Measurements from ENCODE around the gene CAMK2G. TPM values are rescaled to one million over a fixed set of nuclear protein-coding genes. Genes with fewer than 3 reads are reported as not detected.

CAMK2G gene
- total and polyA plus RNA-seq, 2 experiments from 2014 or later, result 30.6 to 34.1 TPM

GRCh38 chr10:73796766-73797165 lies 77.6 kb downstream of the CAMK2G start:
- Mint-ChIP-seq H3K4me3 (no peak overlapping the region), H3K9me3 (no peaks in the 10 kb centered on the region), H3K27ac (no peak overlapping the region), H3K27me3 (ENCODE audit: insufficient read depth, low read depth, poor library complexity) (peaks cover 8% of the 10 kb centered on the region), H3K4me1 (no peaks in the 10 kb centered on the region; the same call in 2 of the 3 replicates), H3K36me3 (ENCODE audit: low read depth) (peaks cover 37% of the 10 kb centered on the region)
- no peak overlapping the region for H3K27ac ChIP-seq (ENCODE audit: low read depth)
- DNase-seq (ENCODE audit: low spot score) (no peak), ATAC-seq (no peak)
- no peak for TF ChIP-seq STAT1 (IDR thresholded peaks at IDR 0.05; ENCODE audit: unreplicated experiment)
- TF ChIP-seq ETS1 (IDR thresholded peaks at IDR 0.05), result no peak
- no peak for TF ChIP-seq NANOG (IDR thresholded peaks at IDR 0.05; ENCODE audit: borderline replicate concordance)
- TF ChIP-seq EZH2 (IDR thresholded peaks at IDR 0.05; ENCODE audit: low read depth, unreplicated experiment), result no peak
- TF ChIP-seq POLR2AphosphoS5 (IDR thresholded peaks at IDR 0.05; ENCODE audit: low read depth), result no peak
- no peak for TF ChIP-seq CREB1 (CRISPR knock-in tag; IDR thresholded peaks at IDR 0.05; ENCODE audit: low read depth)
- TF ChIP-seq, protein P1, sequence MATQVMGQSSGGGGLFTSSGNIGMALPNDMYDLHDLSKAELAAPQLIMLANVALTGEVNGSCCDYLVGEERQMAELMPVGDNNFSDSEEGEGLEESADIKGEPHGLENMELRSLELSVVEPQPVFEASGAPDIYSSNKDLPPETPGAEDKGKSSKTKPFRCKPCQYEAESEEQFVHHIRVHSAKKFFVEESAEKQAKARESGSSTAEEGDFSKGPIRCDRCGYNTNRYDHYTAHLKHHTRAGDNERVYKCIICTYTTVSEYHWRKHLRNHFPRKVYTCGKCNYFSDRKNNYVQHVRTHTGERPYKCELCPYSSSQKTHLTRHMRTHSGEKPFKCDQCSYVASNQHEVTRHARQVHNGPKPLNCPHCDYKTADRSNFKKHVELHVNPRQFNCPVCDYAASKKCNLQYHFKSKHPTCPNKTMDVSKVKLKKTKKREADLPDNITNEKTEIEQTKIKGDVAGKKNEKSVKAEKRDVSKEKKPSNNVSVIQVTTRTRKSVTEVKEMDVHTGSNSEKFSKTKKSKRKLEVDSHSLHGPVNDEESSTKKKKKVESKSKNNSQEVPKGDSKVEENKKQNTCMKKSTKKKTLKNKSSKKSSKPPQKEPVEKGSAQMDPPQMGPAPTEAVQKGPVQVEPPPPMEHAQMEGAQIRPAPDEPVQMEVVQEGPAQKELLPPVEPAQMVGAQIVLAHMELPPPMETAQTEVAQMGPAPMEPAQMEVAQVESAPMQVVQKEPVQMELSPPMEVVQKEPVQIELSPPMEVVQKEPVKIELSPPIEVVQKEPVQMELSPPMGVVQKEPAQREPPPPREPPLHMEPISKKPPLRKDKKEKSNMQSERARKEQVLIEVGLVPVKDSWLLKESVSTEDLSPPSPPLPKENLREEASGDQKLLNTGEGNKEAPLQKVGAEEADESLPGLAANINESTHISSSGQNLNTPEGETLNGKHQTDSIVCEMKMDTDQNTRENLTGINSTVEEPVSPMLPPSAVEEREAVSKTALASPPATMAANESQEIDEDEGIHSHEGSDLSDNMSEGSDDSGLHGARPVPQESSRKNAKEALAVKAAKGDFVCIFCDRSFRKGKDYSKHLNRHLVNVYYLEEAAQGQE (IDR thresholded peaks at IDR 0.05; ENCODE audit: unreplicated experiment), result no peak
- TF ChIP-seq ZNF331 (CRISPR knock-in tag; IDR thresholded peaks at IDR 0.05; ENCODE audit: low read depth), result no peak
- TF ChIP-seq, protein P2, sequence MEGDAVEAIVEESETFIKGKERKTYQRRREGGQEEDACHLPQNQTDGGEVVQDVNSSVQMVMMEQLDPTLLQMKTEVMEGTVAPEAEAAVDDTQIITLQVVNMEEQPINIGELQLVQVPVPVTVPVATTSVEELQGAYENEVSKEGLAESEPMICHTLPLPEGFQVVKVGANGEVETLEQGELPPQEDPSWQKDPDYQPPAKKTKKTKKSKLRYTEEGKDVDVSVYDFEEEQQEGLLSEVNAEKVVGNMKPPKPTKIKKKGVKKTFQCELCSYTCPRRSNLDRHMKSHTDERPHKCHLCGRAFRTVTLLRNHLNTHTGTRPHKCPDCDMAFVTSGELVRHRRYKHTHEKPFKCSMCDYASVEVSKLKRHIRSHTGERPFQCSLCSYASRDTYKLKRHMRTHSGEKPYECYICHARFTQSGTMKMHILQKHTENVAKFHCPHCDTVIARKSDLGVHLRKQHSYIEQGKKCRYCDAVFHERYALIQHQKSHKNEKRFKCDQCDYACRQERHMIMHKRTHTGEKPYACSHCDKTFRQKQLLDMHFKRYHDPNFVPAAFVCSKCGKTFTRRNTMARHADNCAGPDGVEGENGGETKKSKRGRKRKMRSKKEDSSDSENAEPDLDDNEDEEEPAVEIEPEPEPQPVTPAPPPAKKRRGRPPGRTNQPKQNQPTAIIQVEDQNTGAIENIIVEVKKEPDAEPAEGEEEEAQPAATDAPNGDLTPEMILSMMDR (conservative IDR thresholded peaks at IDR 0.05; ENCODE audit: low read depth in 2 of 2), result no peak
- TF ChIP-seq ZNF114 (CRISPR knock-in tag; IDR thresholded peaks at IDR 0.05), result no peak
- no peak for TF ChIP-seq ZNF462 (CRISPR knock-in tag; IDR thresholded peaks at IDR 0.05)
- TF ChIP-seq JUNB (IDR thresholded peaks at IDR 0.05; ENCODE audit: unreplicated experiment), result no peak
- no peak for TF ChIP-seq EZH2phosphoT487 (IDR thresholded peaks at IDR 0.05; ENCODE audit: unreplicated experiment)
- no peaks in the 10 kb centered on the region for H3K9me2 ChIP-seq (ENCODE audit: insufficient read depth)
- no peaks in the 10 kb centered on the region for H3K4me1 ChIP-seq (ENCODE audit: insufficient read depth)
- H3K4me2 ChIP-seq, result no peak overlapping the region
- H2AFZ ChIP-seq, result no peak overlapping the region
- H3F3A ChIP-seq (replicated peaks; ENCODE audit: low read depth), result no peaks in the 10 kb centered on the region
- H4K20me1 ChIP-seq (replicated peaks; ENCODE audit: insufficient read depth), result no peaks in the 10 kb centered on the region; the same call in 1 of the 2 replicates
- no peaks in the 10 kb centered on the region for H3K27me3 ChIP-seq (ENCODE audit: insufficient read depth)
- no peaks in the 10 kb centered on the region for H3K79me2 ChIP-seq (replicated peaks; ENCODE audit: insufficient read depth)
- H3K36me3 ChIP-seq (ENCODE audit: insufficient read depth), result no peaks in the 10 kb centered on the region; the same call in 1 of the 2 replicates
- no peak overlapping the region for H3K4me3 ChIP-seq

Data from GM23338 (cell line).